ENCODE data around the gene OR2V1.

OR2V1 gene

DNA sequence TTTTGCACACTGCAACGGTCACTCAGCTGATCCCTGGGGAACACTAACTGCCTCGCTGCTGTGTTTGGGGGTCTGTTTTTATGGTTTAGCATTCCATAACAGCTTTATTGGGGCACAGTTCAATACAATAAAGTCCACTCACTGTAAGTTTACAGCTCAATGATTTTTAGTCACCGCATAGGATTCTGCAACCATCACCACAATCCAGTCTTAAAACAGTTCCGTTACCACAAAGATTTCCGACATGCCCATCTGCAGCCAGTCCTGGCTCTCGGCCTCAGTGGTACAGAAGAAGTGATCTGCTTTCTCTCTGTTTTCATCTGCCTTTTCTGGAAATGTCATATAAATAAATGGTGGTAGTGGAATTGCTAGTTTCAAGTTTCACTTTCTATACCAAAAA lies 40.0 kb upstream of the OR2V1 start:
- TF ChIP-seq, protein P1, sequence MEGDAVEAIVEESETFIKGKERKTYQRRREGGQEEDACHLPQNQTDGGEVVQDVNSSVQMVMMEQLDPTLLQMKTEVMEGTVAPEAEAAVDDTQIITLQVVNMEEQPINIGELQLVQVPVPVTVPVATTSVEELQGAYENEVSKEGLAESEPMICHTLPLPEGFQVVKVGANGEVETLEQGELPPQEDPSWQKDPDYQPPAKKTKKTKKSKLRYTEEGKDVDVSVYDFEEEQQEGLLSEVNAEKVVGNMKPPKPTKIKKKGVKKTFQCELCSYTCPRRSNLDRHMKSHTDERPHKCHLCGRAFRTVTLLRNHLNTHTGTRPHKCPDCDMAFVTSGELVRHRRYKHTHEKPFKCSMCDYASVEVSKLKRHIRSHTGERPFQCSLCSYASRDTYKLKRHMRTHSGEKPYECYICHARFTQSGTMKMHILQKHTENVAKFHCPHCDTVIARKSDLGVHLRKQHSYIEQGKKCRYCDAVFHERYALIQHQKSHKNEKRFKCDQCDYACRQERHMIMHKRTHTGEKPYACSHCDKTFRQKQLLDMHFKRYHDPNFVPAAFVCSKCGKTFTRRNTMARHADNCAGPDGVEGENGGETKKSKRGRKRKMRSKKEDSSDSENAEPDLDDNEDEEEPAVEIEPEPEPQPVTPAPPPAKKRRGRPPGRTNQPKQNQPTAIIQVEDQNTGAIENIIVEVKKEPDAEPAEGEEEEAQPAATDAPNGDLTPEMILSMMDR (IDR thresholded peaks at IDR 0.05; ENCODE audit: insufficient read depth, low read depth, low read length, missing control alignments): no peak
- DNase-seq (ENCODE audit: low read depth): no peak
- no peak overlapping the region for H3K4me3 ChIP-seq (ENCODE audit: low read depth, low read length)

DNA sequence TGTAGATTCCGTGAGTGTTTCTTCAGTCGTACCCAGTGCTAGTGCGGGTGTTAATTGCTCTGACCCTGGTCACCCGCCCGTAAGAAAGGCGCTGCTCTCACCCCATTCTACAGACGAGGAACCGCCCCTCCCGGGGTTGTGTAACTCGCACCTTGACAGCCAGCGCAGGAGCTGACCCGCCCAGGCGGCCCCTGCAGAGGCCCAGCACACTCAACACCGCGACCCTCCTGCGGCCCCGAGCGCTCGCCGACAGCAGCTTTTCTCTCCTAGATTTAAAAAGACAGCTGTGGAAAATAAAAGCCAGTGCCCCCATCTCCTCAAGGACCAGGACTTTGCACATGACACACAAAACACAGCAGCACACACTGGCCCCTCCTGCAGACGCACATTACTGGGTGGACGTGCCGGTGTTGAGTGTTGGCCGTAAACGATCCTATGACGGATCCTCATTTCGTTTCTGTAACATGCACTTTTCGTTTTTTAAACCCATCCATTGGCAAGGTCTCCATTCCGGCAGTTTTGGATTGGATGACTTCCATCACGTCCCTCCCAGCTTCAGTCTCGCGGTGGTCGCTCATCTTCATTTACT lies 39.4 kb upstream of the OR2V1 start:
- TF ChIP-seq, protein P1 (IDR thresholded peaks at IDR 0.05; ENCODE audit: insufficient read depth, low read depth, low read length, missing control alignments): no peak
- no peak for DNase-seq (ENCODE audit: low read depth)
- H3K4me3 ChIP-seq (ENCODE audit: low read depth, low read length): peak overlapping the region; percentile 5

DNA sequence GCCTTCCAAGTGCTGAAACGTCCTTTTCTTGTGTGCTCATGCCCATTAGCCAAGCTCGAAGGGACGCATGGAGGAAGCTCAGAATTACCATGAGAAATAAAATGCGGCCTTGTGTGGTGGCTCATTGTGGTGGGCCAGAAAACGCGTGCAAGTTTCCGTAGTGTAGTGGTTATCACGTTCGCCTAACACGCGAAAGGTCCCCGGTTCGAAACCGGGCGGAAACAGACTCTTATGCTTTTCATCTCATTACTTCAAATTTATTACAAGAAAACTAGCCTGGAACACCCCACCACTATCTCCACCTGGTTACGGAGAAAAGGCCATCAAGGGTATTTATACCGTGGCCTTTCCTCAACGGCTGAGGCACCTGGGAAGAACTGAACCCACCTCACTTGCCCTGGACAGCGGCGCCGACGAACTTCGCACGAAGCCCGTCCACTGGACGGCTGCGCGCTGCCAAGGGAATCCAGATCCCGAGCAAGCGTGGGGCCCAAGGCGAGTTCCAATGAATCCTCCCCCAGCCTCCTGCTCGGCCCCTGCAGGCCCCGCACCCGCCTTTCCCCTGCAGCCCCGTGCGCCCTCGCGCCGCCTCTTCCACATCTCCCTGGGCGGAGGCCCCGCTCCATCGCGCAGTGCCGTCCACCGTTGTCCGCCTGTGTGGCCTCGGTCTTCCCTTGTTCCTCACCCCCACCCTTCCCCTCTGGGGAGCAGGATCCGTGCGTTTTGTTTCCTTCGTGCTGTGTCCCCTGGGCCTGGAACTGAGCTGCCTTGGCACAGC lies 38.7 kb upstream of the OR2V1 start:
- H3K4me3 ChIP-seq (ENCODE audit: low read depth, low read length): peak overlapping the region; percentile 5
- peak; percentile 89 for DNase-seq (ENCODE audit: low read depth)

DNA sequence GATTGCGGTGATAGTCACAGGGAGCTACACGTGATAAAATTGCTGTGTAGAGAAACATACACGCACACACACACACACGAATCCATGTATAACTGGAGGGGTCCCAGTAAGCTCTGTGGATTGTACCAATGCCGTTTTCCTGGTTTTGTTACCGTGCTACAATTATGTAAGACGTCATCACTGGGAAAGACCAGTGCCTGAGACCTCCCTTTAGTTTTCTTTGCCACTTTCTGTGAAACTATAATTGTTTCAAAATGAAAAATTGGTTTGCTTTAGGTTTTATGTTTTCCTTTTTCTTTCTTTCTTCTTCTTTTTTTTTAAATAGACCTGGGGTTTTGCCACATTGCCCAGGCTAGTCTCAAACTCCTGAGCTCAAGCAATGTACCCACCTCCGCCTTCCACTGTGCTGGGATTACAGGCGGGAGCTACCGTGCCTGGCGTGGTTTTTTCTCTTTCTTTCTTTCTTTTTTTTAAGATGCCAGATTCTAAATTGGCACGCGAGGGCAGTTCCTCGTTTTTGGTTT lies 37.7 kb upstream of the OR2V1 start:
- TF ChIP-seq, protein P1 (IDR thresholded peaks at IDR 0.05; ENCODE audit: insufficient read depth, low read depth, low read length, missing control alignments): no peak
- H3K4me3 ChIP-seq (ENCODE audit: low read depth, low read length): no peak overlapping the region
- DNase-seq (ENCODE audit: low read depth): no peak

DNA sequence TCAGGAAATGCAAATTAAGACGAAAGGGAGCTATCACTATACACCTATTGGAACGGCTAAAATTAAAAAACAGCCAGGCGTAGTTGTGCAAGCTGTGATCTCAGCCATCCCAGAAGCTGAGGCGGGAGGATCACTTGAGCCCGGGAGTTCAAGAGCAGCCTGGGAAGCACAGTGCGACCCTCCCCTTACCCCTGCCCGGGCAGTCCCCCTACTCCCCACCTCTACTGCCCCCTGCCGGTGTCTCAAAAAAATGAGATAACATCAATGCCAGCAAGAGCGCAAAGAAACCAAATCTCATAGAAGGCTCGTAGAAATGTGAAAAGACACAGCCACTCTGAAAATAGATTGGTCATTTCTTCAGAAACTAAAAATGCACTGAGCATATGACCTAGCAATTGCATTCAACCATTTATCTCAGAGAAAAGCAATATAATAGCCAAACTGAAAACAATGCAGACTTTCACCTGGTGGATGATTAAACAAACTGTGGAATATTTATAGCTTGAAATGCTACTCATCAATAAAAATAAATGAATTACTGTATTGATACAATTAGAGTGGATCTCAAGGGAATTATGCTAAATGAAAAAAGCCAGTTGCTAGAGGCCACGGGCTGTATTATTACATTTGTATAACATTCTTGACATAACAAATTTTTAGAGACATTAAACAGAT lies 37.0 kb upstream of the OR2V1 start:
- TF ChIP-seq, protein P1 (IDR thresholded peaks at IDR 0.05; ENCODE audit: insufficient read depth, low read depth, low read length, missing control alignments): peak; percentile 52
- DNase-seq (ENCODE audit: low read depth): peak; percentile 40
- no peak overlapping the region for H3K4me3 ChIP-seq (ENCODE audit: low read depth, low read length)

DNA sequence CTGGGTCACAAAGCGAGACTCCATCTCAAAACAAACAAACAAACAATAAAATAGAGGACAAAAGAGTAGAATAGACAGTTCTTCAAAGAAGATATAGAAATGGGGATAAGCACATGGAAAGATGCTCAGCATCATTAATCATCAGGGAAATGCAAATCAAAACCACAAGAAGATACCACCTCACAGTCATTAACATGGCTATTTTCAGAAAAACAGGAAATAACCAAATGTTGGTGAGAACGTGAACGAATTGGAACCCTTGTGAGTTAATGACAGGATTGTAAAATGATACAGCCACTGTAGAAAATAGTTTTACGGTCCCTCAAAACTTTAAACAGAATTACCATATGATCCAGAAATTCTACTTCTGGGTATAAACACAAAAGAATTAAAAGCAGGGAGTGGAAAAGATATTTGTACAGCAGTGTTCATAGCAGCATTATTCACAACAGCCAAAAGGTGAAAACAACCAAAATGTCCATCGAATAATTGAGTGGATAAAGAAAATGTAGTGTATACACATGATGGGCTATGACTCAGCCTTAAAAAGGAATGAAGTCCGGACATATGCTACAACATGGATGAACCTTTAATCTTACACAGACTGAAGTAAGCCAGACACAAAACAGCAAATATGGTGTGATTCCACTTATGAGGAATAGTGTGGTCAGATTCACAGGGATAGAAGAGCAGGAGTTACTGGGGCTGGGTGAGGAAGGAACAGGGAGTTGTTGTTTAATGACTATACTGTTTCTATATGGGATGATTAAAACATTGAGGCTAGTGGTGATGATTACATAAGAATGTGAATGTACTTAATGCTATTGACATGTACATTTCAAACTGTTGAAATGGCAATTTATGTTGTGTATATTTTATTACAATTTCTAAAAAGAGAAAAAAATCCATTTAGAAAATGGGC lies 36.1 kb upstream of the OR2V1 start:
- no peak overlapping the region for H3K4me3 ChIP-seq (ENCODE audit: low read depth, low read length)
- TF ChIP-seq, protein P1 (IDR thresholded peaks at IDR 0.05; ENCODE audit: insufficient read depth, low read depth, low read length, missing control alignments): no peak
- DNase-seq (ENCODE audit: low read depth): peak; percentile 40

Measured in GM12865 (cell line).